HG03108 (cell line): ENCODE measurements around the gene BGN.
A peak's percentile ranks its signal among the peaks of the same experiment; 100 is the strongest.

Source experiments
- ATAC-seq: cut with Tn5 transposase; IDR thresholded peaks from one replicate; pipeline ENCODE4 v1.9.1; 2021; ENCODE audit warnings: moderate library complexity; ENCODE audit not compliant: unreplicated experiment

Gene BGN

GRCh38 chrX:153502131-153502530 lies 7.4 kb downstream of the BGN start:
- no peak for ATAC-seq

DNA sequence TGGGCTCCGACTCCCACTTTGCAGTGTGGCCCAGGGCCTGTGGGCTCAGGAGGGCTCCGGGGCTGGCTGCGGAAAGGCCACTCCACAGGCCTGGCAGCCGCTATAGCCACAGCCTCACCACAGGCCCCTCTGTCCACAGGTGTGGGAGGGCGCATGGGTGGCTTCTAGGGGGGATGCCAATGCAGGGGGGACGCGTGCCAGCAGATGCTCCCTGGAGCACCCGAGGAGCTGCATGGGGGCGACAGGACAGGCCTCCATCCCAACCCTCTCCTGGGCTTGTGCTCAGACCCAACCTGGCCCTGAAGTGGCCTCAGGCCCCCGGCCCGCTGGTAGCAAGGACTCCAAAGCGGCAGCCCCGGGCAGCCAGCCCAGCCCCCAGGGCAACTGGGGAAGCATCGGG lies 8.0 kb downstream of the BGN start:
- no peak for ATAC-seq

- ATAC-seq: no peak
Observed at GRCh38 chrX:153504445-153505016, 9.8 kb downstream of the BGN start.

DNA sequence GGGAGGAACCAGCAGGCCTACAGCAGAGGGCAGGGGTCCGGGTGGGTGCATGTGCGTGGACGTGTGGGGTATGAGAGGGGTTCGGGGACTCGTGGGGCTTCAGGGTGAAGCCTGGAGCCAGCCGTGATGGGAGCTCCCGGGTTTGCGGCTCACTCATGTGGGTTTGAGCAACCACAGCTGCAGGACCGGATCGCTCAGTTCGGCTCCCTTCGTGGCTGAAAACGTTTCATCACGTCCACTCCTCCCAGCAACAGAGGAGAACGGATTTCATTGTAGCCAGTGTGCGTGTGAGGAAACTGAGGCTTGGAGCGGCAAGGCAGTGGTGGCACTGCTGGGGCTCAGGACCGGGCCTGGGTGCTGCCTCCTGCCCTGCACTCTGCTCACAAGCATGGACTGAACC lies 10.6 kb downstream of the BGN start:
- no peak for ATAC-seq

DNA sequence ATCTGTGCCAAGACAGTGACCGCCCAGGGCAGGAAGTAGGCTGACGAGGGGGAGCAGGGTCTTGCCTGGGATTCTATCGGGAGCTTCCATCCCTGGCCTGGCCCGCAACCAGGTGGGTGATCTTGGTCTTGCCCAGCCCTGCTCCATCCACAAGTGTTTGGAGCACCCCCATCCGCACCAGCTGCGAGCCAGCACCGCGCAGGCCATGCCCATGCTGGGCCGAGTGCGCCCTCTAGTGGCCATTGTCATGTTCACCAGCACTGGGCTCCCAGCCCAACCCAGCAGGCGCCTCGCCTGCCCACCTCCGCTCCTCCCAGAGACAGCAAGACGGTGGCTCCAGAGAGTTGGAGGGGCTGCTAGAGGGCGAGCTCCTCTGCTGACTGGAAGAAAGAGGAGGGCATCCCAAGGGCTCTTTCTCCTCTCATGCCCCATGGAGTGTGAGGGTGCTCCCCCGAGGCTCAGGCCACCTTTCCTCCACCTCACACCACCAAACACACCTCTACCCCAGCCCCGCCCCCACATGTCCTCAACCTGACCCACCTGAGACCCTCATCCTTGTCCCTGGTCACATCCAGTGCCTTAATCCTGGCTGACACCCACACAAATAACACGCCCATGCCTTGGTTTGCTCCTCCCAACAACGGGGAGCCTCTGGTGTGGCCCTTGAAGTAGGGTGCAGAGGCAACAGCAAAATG lies 12.9 kb downstream of the BGN start:
- peak; percentile 88 for ATAC-seq

DNA sequence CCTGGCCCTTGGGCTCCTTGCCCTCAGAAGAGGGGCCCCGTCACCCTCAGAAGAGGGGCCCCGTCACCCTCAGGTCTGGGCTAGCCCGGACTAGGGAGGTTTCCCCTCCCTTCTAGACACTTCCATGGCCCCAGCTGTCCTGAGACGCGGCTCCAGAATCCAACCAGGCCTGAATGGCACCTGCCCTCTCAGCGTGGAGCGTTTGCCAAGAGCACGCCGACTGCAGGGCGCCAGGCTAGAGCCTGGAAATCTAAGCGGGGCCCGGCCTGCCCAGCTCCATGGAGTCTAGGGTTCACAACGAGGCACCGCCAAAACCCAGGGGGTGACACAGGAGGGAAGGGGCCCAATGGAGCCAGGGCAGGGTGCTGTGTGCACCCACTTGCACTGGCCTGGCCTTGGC lies 14.8 kb downstream of the BGN start:
- ATAC-seq: no peak

GRCh38 chrX:153510383-153510782 lies 15.6 kb downstream of the BGN start:
- ATAC-seq: no peak

DNA sequence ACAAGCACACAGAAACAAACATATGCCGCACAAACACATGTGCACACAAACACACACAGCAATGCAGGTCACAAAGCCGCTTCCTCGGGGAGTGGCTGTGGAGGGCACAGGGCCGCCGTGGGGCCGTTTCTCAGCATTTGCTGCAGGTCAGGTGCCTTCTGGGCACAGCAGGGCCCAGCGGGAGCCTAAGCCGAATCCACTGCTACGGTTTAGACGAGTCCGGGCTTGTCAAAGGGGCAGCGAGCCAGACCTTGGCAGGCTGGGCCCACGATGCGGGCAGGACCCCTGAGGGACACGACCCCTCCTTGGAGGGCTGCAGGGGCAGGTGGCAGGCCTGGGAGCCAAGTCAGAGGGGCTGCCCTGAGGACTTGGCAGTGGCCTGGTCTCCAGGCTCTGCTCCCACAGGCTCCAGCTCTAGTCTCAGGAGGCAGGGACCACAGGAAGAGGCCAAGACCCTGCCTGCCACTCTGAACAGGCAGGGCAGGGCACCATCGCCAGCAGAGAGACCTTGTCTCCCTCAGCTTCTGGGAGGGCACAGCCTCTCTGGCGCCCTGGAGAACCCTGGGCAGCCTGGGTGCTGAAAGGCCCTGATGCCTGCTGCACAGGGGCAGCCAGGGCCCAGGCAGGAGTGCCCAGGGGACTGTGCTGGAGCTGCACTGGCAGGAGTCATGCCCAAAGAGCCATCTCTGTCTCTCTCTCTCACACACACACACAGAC lies 17.2 kb downstream of the BGN start:
- no peak for ATAC-seq

DNA sequence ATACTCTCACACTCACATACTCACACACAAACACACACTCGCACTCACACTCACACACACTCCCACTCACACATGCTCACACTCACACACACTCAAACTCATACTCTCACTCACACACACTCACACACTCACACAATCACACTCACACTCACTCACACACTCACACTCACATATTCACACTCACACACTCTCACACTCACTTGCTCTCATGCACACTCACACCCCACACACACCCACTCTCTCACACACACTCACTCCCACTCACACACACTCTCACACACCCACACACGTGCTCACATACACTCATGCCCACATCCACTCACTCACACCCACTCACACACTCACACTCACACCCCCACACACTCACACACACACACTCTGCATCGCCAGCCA lies 17.7 kb downstream of the BGN start:
- ATAC-seq: no peak

- no peak for ATAC-seq
Observed at GRCh38 chrX:153513265-153513664, 18.5 kb downstream of the BGN start.

DNA sequence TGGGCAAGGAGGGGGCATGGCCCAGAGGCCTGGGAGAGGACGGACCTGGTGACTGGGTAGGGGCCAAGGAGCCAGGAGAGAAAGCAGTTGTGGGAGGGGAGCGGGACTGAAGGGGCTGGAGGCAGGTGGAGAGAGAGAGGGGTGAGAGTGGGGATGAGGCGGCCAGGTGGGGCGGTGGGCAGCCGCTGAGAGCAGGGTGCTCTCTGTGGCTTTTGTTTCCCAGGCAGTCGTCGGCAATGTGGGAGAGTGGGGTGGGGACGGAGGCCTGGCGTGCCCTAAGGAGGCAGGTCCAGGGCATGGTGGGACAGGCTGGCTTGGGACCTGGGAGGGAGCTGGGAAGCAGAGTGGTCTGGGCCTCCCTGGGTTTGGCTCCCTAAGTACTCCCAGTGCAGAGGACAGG lies 19.5 kb downstream of the BGN start:
- no peak for ATAC-seq

DNA sequence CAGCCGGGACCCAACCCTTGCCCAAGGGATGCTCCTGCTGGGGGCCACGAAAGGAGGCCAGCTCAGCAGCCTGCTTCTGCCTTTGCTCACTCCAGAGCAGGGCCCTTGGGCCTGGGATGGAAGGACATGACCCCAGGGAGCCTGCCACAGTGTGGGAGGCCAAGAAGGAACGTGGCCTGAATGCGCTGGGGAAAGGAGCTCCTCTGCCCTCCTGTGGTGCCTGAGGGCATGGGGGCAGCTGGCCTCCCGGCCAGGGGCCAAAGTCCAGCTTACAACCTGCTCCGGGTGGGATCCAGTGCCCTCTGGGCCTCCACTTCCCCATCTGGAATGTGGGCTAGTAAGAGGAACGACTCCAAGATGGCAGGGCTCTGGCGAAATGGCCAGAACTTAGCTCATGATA lies 20.7 kb downstream of the BGN start:
- ATAC-seq: no peak

- no peak for ATAC-seq
Observed at GRCh38 chrX:153516073-153516472, 21.3 kb downstream of the BGN start.

DNA sequence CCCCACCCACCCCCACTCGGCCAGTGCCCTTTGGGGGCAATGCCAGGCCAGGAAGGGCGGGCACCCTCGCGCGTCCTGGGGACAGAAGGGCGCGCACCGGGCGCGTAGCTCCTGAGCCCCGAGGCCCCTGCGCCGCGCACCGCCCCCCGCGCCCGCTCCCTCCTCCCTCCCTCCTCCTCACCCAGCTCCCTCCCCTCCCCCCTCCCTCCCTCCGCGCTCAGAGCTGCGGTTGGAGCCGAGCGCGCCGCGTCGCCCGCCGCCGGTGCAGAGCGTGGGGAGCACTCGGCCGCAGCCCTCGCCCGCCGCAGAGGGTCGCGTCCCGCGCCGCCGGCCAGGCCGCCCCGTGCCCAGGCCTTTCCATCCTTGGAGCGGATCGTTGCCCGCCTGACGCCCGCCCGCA lies 22.6 kb downstream of the BGN start, which contains the start of gene ATP2B3:
Gene ATP2B3 (plus strand): TSS at position 220 of the 400 bp plus-strand sequence. CDS start 18,606 bp downstream, outside the sequence.
- no peak for ATAC-seq

- ATAC-seq: no peak
Observed at GRCh38 chrX:153517946-153518834, 23.4 kb downstream of the BGN start.

DNA sequence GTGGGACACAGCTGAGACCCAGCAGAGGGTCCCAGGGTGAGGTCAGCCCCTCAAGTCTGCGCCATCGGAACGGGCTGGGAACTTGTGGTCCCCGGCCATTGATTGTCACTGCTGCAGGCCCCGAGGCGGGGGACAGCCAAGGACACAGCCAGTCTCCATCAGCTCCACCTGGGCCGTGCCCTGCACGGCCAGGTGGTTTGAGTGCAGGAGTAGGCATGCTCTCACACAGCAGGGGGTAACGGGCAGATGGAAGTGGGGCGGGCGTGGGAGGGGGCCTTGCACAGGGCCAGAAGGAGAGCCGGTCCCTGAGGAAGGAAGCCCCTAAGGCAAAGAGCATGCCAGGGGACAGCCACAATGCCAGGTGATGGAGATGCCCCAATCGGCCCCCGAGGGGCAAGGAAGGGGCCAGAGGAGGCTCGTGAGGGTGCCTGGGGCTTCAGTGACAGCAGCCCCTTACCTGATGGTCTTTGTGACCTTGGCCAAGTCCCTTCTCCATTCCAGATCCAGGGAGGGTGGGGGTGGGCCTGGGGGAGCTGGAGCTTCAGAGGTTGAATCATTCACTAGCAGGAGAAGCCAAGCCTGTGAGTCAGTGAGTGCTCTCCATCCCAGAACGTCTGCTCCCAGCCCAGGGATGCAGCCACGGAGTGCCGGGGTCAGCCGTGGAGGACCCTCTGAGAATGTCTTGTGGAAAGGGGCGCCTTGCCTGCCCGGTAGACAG lies 24.9 kb downstream of the BGN start:
- ATAC-seq: no peak

GRCh38 chrX:153520287-153520917 lies 25.6 kb downstream of the BGN start:
- no peak for ATAC-seq

DNA sequence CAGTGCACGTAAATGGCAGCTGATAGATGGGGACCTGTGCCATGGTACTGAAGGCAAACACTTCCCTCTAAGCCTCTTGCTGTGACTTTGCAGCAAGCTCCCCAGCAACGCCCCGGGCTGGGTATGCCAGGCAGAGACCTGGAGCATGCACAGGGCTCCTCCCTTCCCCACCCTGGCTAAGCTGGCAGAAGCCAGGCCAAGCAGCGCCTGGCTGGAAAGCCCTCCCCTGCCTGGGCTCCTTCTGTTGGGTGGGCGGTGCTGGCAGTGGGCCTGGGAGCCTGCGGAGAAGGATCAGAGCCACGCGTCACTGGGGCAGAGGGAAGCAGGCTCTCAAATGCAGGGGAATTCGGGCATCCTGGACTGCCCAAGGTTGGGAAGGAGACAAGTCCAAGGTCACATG lies 26.3 kb downstream of the BGN start:
- no peak for ATAC-seq

DNA sequence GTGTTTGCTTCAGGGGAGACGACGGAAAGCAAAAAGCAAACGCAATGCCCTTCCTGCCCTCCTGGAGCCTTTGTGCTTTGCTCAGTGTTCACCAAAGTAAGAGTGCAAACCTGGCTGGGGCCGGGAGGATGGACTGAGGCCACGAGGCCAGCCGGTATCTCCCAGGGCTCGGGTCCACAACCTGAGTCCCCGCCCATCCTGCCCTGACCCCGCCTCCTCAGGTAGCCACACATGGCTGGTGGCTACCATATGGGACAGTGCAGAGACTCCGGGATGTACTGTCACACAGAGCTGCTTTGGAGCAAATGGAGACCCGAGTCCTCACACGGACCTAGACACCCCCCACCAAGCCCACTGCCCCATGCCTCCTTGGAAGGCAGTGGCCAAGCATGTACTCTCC lies 27.5 kb downstream of the BGN start:
- ATAC-seq: no peak

- ATAC-seq: no peak
Observed at GRCh38 chrX:153523269-153523668, 28.5 kb downstream of the BGN start.
